H1 (cell line): ENCODE measurements around the gene PRKAR2B. TPM values are rescaled to one million over a fixed set of nuclear protein-coding genes. Genes with fewer than 3 reads are reported as not detected.

ENCODE experiments used
- CTCF ChIA-PET: fragments of 300-600 bp; sonication (Branson Sonifier 250); formaldehyde crosslinking; loops from one replicate; lab custom pipeline; 2021; ENCODE audit not compliant: partially characterized antibody; lab: Charles Lee
- POLR2A ChIA-PET: fragments of 300-600 bp; sonication (Branson Sonifier 250); formaldehyde crosslinking; loops from one replicate; lab custom pipeline; 2021; ENCODE audit warnings: inconsistent platforms; ENCODE audit not compliant: partially characterized antibody; lab: Charles Lee
- DNase-seq, 2 experiments: peaks; one replicate each; pipeline versions ENCODE4 v3.0.0 to v3.0.0-alpha.2; 2010 to 2022; ENCODE audit warnings: low spot score in 2 of 2, low read depth in 1 of 2, mixed read lengths in 1 of 2
- FAIRE-seq: peaks from 2 replicates; lab custom pipeline; 2011; peaks lifted over from hg19 to GRCh38; lab: Jason Lieb, UNC
- H2AFZ ChIP-seq: 2 replicates; pipeline ENCODE4 v1.8.1; 2012; ENCODE audit warnings: low read length, inconsistent platforms
- H2AK5ac ChIP-seq: 2 replicates; pipeline ENCODE4 v1.6.1; 2013; ENCODE audit warnings: low read depth, low read length
- H2BK120ac ChIP-seq: replicated peaks from 2 replicates; pipeline ENCODE3; 2013; ENCODE audit warnings: low read depth, low read length, inconsistent platforms
- H2BK12ac ChIP-seq: 2 replicates; pipeline ENCODE4 v1.6.1; 2013; ENCODE audit warnings: low read depth, low read length
- H2BK15ac ChIP-seq: 2 replicates; pipeline ENCODE4 v1.6.1; 2013; ENCODE audit warnings: low read length
- H2BK20ac ChIP-seq: 2 replicates; pipeline ENCODE4 v1.6.1; 2013; ENCODE audit warnings: low read length
- H2BK5ac ChIP-seq: 2 replicates; pipeline ENCODE4 v1.6.1; 2013; ENCODE audit warnings: low read depth, low read length
- H3K14ac ChIP-seq: 2 replicates; pipeline ENCODE4 v1.6.1; 2013; ENCODE audit warnings: inconsistent platforms; ENCODE audit not compliant: insufficient read length
- H3K18ac ChIP-seq: 2 replicates; pipeline ENCODE4 v1.6.1; 2013; ENCODE audit warnings: low read length; ENCODE audit errors: extremely low read depth
- H3K23ac ChIP-seq: 2 replicates; pipeline ENCODE4 v1.6.1; 2013; ENCODE audit warnings: inconsistent platforms; ENCODE audit not compliant: insufficient read length
- H3K23me2 ChIP-seq: 2 replicates; pipeline ENCODE4 v1.6.1; 2013; ENCODE audit warnings: low read depth, low read length
- H3K27ac ChIP-seq: 2 replicates; pipeline ENCODE4 v1.6.1; 2011; ENCODE audit warnings: low read depth, low read length, inconsistent platforms
- H3K27me3 ChIP-seq, 4 experiments: replicated peaks in 1 of 4; 1 replicate in 1 of 4; 2 replicates in 3 of 4; pipeline versions ENCODE4 v1.6.1 to v1.8.1; 2011 to 2013; ENCODE audit warnings: low read length in 3 of 4, mild to moderate bottlenecking in 3 of 4, inconsistent platforms in 2 of 4, mixed read lengths in 2 of 4, moderate library complexity in 1 of 4; ENCODE audit not compliant: control insufficient read depth in 3 of 4, insufficient read depth in 3 of 4; ENCODE audit errors: extremely low read depth in 1 of 4
- H3K36me3 ChIP-seq, 4 experiments: 2 replicates each; pipeline versions ENCODE4 v1.6.1 to v1.8.1; 2011 to 2013; ENCODE audit warnings: mild to moderate bottlenecking in 4 of 4, low read length in 3 of 4, moderate library complexity in 2 of 4, control low read depth in 1 of 4, inconsistent platforms in 1 of 4; ENCODE audit not compliant: insufficient read depth in 4 of 4, control insufficient read depth in 2 of 4
- H3K4ac ChIP-seq: replicated peaks from 2 replicates; pipeline ENCODE3; 2013; ENCODE audit warnings: low read length, low read depth, mixed read lengths, inconsistent platforms; ENCODE audit not compliant: insufficient read length
- H3K4me1 ChIP-seq, 4 experiments: replicated peaks in 1 of 4; 1 replicate in 1 of 4; 2 replicates in 3 of 4; pipeline versions ENCODE4 v1.6.1 to v1.8.1; 2011 to 2013; ENCODE audit warnings: low read length in 3 of 4, inconsistent platforms in 2 of 4, mixed read lengths in 1 of 4; ENCODE audit not compliant: insufficient read depth in 4 of 4, control insufficient read depth in 3 of 4
- H3K4me2 ChIP-seq, 2 experiments: 2 replicates each; pipeline versions ENCODE4 v1.6.1 to v1.8.1; 2011 to 2013; ENCODE audit warnings: low read depth in 2 of 2, low read length in 2 of 2, control low read depth in 1 of 2, inconsistent platforms in 1 of 2, mild to moderate bottlenecking in 1 of 2; ENCODE audit not compliant: insufficient read depth in 1 of 2
- H3K4me3 ChIP-seq, 4 experiments: fragments of 200-600, 300-600 bp in 1 of 4; sonication (generic), shearing (Covaris generic), sonication (Bioruptor Twin) in 1 of 4; 2 replicates each; pipeline versions ENCODE4 v1.5.1 to v1.8.1; 2011 to 2016; ENCODE audit warnings: low read length in 4 of 4, low read depth in 3 of 4, control low read depth in 2 of 4, inconsistent platforms in 2 of 4, mild to moderate bottlenecking in 2 of 4, mixed read lengths in 1 of 4, moderate library complexity in 1 of 4; ENCODE audit not compliant: insufficient read depth in 2 of 4; ENCODE audit errors: extremely low read depth in 1 of 4
- H3K56ac ChIP-seq: replicated peaks from 2 replicates; pipeline ENCODE3; 2013; ENCODE audit warnings: low read depth, mild to moderate bottlenecking, mixed read lengths, low read length, inconsistent platforms; ENCODE audit not compliant: insufficient read length
- H3K79me1 ChIP-seq: 2 replicates; pipeline ENCODE4 v1.6.1; 2013; ENCODE audit warnings: low read depth, low read length, control low read depth
- H3K79me2 ChIP-seq, 2 experiments: 2 replicates each; pipeline versions ENCODE4 v1.6.1 to v1.8.1; 2012 to 2013; ENCODE audit warnings: low read length in 2 of 2, mild to moderate bottlenecking in 2 of 2, inconsistent platforms in 1 of 2; ENCODE audit not compliant: insufficient read depth in 2 of 2, control insufficient read depth in 1 of 2
- H3K9ac ChIP-seq, 4 experiments: replicated peaks in 1 of 4; 1 replicate in 1 of 4; 2 replicates in 3 of 4; pipeline versions ENCODE4 v1.6.1 to v1.8.1; 2011 to 2013; ENCODE audit warnings: low read depth in 3 of 4, low read length in 3 of 4, control low read depth in 2 of 4, mild to moderate bottlenecking in 2 of 4, moderate library complexity in 2 of 4, inconsistent platforms in 1 of 4; ENCODE audit errors: extremely low read depth in 1 of 4
- H3K9me3 ChIP-seq, 2 experiments: 2 replicates each; pipeline versions ENCODE4 v1.6.1 to v1.8.1; 2012 to 2013; ENCODE audit warnings: mild to moderate bottlenecking in 2 of 2, moderate library complexity in 2 of 2, control low read depth in 1 of 2, inconsistent platforms in 1 of 2, low read depth in 1 of 2, low read length in 1 of 2, mixed read lengths in 1 of 2; ENCODE audit not compliant: insufficient read depth in 2 of 2
- H4K20me1 ChIP-seq, 2 experiments: replicated peaks in 1 of 2; 2 replicates each; pipeline versions ENCODE3 to v1.8.1; 2011 to 2013; ENCODE audit warnings: inconsistent platforms in 2 of 2, low read length in 2 of 2, mild to moderate bottlenecking in 1 of 2; ENCODE audit not compliant: insufficient read depth in 2 of 2, control insufficient read depth in 1 of 2
- H4K5ac ChIP-seq: 2 replicates; pipeline ENCODE4 v1.6.1; 2013; ENCODE audit warnings: low read length, low read depth, mixed read lengths, inconsistent platforms; ENCODE audit not compliant: insufficient read length
- H4K8ac ChIP-seq: 2 replicates; pipeline ENCODE4 v1.8.0; 2013; ENCODE audit warnings: mild to moderate bottlenecking, moderate library complexity, low read length, inconsistent platforms; ENCODE audit not compliant: insufficient read depth; ENCODE audit errors: extremely low read depth
- H4K91ac ChIP-seq: replicated peaks from 2 replicates; pipeline ENCODE3; 2013; ENCODE audit warnings: low read length, mixed read lengths, inconsistent platforms; ENCODE audit not compliant: insufficient read length
- HDAC6 ChIP-seq: IDR thresholded peaks from one replicate; pipeline ENCODE4 v1.7.1; 2012; ENCODE audit warnings: low read depth, mild to moderate bottlenecking, inconsistent platforms, low read length, moderate library complexity
- SRF ChIP-seq: IDR thresholded peaks from 2 replicates; pipeline ENCODE4 v1.6.1; 2011; ENCODE audit warnings: mild to moderate bottlenecking, low read depth, low read length, moderate library complexity
- ZNF274 ChIP-seq: IDR thresholded peaks from 2 replicates; pipeline ENCODE4 v1.7.0; 2012; ENCODE audit warnings: low read length, borderline replicate concordance; ENCODE audit errors: extremely low read depth
- WGBS, 2 experiments: shearing (Covaris generic) in 1 of 2; methylation state at CpG; one replicate each; pipeline versions ENCODE4 v1.1.6 to v1.1.7; 2013 to 2015; ENCODE audit warnings: low lambda C conversion rate in 2 of 2, mixed read lengths in 2 of 2, inconsistent platforms in 1 of 2, low coverage in 1 of 2, missing lambda C conversion rate in 1 of 2; ENCODE audit not compliant: insufficient replicate concordance in 2 of 2, insufficient coverage in 1 of 2, insufficient read length in 1 of 2; ENCODE audit errors: extremely low coverage in 1 of 2, missing lambda C conversion rate in 1 of 2; 5-methylcytosine and 5-hydroxymethylcytosine counted together
- polyA plus RNA-seq, 7 experiments: library from polyadenylated mRNA; depleted of rRNA in 3 of 7; stranded (reverse) in 5 of 7; unstranded in 2 of 7; fragments of >200 nt in 5 of 7; fragments of 200-250 nt in 2 of 7; gene quantifications; 1 replicate in 5 of 7; 2 replicates in 1 of 7; 4 replicates in 1 of 7; pipeline versions ENCODE4 v1.2.1 to v1.2.3, GENCODE V29; 2011 to 2013; ENCODE audit warnings: missing spikeins in 2 of 7, mixed read lengths in 2 of 7
- total RNA-seq: library from RNA; stranded (reverse); fragmentation: NEBNext Ultra II Directional; extraction: Animal tissue kit (Norgen Biotek cat#: 25700); gene quantifications from 2 replicates; pipeline ENCODE4 v1.2.1, GENCODE V29; 2021

The PRKAR2B gene
- total and polyA plus RNA-seq, 2 of the 8 experiments (the other 6 are each of a cell fraction or from before 2014, with no cell fraction given) = 10.4 to 37.0 TPM

- DNase-seq (no peak), FAIRE-seq (no peak)
- Histone ChIP-seq H3K4me3 (no peak overlapping the region), H2AFZ (0 out of 2 replicates have a peak overlapping the region, but pooled peaks have one; percentile 13), H3K4me1 (no peaks in the 10 kb centered on the region; a peak in 1 of 7 replicates), H3K14ac (no peak overlapping the region), H4K20me1 (no peaks in the 10 kb centered on the region), H3K4ac (no peak overlapping the region), H3K9me3 (no peaks in the 10 kb centered on the region), H2BK5ac (no peak overlapping the region), H2BK12ac (no peak overlapping the region), H2AK5ac (no peak overlapping the region), H3K56ac (no peak overlapping the region), H2BK15ac (no peak overlapping the region), H4K8ac (no peak overlapping the region), H3K23me2 (no peaks in the 10 kb centered on the region), H3K79me1 (no peaks in the 10 kb centered on the region), H3K9ac (no peak overlapping the region), H3K79me2 (no peaks in the 10 kb centered on the region), H2BK120ac (no peak overlapping the region), H3K18ac (no peak overlapping the region), H3K27ac (no peak overlapping the region), H3K23ac (no peak overlapping the region), H4K5ac (no peak overlapping the region), H4K91ac (no peak overlapping the region), H3K36me3 (no peaks in the 10 kb centered on the region), H2BK20ac (no peak overlapping the region), H3K27me3 (no peaks in the 10 kb centered on the region), H3K4me2 (no peak overlapping the region)
- WGBS, 2 experiments = 82% methylated on average over 5 of the region's 5 CpGs; no CpG with 5 or more reads in 1 of the 2 experiments
- ChIA-PET POLR2A (no interaction called here), CTCF (interaction anchor here (0.6 to 1.6 kb wide), 5 partner anchors 9 to 32 kb away, joined by 3 to 5 read pairs (median 3); no protein-coding TSS in a partner anchor)
- TF ChIP-seq SRF (no peak), ZNF274 (no peak), HDAC6 (no peak)
Observed at GRCh38 chr7:107020400-107020799, 24.1 kb upstream of the PRKAR2B start.
